Activated naive CD4-positive, alpha-beta T cell treated with anti-CD3 and anti-CD28 coated beads, Interleukin-2, amount 50 U/mL, for 16 hours (primary cell): Measurements from ENCODE around the gene AQP10.
"Not testable (repeated sequence)": the region's sequence is repeated elsewhere in the genome, so short reads cannot be mapped to it uniquely, and the experiment has no call there.

Source experiments
- DNase-seq: peaks from one replicate; pipeline ENCODE4 v3.0.0-alpha.2; 2020

The AQP10 gene, protein sequence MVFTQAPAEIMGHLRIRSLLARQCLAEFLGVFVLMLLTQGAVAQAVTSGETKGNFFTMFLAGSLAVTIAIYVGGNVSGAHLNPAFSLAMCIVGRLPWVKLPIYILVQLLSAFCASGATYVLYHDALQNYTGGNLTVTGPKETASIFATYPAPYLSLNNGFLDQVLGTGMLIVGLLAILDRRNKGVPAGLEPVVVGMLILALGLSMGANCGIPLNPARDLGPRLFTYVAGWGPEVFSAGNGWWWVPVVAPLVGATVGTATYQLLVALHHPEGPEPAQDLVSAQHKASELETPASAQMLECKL

GRCh38 chr1:154320882-154321608 lies at the start of gene AQP10:
Gene AQP10, plus strand, starts transcription at chr1:154321093. Its CDS starts 63 bp downstream, at chr1:154321156.
- no peak for DNase-seq

DNA sequence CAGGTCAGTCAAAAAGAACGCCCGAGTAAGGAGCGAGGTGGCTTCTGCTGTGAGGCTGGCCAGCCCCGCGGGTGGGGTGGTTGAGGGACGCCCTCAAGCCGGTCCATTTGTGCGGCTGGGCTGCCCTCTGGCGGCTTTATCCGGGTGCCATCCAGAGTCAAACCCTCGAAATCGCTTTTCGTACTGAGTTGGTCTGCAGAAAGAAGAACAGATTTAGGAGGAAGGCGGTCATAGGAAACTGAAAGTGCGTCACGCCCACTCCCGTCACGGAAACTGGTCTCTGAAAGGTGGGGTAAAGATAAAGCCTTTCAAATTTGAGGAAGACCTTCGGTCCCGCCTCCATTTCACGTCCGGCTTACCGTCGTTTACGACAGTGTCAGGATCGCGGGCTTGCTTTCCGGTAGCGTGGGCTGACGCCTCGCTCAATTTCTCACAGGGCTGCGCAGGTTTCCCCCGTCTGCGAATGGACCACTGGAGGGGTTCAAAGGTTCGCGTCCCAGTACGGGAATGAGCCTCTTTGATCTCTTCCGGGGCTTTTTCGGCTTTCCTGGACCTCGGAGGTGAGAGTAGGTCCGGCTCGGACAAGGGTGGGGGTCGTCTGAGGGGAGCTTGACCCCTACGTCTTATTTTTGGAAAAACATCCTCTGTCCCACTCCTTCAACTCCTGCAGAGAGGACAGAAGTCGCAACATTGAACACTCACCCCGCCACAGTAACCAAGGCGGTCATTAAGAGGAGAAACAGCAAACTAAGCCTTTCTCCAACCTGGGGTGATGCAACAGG lies 48.5 kb upstream of the AQP10 start, which contains the start of gene HAX1:
Gene HAX1, plus strand, starts transcription at position 413 of the 782 bp plus-strand sequence. Its CDS starts 95 bp downstream, at position 508.
- DNase-seq = peak; percentile 97

DNA sequence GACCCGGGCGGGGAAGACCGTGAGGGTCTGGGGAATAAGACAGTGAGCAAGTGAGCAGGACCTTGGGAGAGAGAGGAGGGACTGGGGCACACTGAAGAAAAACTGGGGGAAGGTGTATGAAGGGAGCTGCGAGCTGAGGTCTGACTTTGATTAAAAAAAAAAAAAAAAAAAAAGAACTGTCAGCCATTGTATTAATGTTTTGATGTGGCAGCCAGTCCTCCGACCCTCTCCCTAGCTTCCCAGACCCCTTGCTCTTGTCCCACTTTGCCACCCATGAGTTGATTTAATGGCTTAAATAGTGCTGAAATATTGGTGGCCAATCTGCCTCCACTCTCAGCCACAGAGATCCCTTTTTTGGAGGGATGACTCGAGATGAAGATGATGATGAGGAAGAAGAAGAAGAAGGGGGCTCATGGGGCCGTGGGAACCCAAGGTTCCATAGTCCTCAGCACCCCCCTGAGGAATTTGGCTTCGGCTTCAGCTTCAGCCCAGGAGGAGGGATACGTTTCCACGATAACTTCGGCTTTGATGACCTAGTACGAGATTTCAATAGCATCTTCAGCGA lies 47.8 kb upstream of the AQP10 start:
- no peak for DNase-seq

DNA sequence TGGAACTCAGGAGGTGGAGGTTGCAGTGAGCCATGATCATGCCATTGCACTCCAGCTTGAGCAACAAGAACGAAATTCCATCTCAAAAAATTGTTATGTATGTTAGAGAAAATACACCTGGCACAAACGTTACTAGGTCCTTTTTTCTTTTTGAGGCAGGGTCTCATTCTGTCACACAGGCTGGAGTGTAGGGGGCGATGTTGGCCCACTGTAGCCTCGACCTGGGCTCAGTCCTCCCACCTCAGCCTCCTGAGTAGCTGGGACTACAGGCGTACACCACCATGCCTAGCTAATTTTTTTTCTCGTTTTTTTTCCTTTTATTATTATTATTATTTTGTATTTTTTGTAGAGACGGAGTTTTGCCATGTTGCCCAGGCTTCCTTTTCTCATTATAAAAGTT lies 44.1 kb upstream of the AQP10 start:
- DNase-seq = peak; percentile 38

DNA sequence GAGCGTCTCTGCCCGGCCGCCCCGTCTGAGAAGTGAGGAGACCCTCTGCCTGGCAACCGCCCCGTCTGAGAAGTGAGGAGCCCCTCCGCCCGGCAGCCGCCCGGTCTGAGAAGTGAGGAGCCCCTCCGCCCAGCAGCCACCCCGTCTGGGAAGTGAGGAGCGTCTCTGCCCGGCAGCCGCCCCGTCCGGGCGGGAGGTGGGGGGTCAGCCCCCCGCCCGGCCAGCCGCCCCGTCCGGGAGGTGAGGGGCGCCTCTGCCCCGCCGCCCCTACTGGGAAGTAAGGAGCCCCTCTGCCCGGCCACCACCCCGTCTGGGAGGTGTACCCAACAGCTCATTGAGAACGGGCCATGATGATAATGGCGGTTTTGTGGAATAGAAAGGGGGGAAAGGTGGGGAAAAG lies 33.3 kb upstream of the AQP10 start:
- DNase-seq = not testable (repeated sequence)

DNA sequence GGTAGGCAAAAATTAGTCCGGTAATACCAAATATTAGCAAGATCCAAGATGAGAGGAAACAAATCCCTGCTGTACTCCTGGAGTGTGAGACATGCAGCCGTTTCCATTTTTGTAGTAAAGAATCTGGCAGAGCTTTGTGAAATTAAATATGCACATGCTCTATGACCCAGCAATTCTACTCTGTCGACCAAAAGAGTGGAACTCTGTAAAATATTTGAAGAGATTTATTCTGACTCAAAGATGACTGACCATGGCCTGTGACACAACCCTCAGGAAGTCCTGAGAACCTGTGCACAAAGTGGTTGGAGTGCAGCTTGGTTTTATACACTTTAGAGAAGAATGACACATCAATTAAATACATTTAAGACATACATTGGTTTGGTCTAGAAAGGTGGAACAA lies 32.2 kb upstream of the AQP10 start:
- no peak for DNase-seq

- no peak for DNase-seq
These were observed 30.0 kb upstream of the AQP10 start for GRCh38 chr1:154290921-154291320.

- DNase-seq = no peak
These were observed 25.3 kb upstream of the AQP10 start for GRCh38 chr1:154295408-154296235.

DNA sequence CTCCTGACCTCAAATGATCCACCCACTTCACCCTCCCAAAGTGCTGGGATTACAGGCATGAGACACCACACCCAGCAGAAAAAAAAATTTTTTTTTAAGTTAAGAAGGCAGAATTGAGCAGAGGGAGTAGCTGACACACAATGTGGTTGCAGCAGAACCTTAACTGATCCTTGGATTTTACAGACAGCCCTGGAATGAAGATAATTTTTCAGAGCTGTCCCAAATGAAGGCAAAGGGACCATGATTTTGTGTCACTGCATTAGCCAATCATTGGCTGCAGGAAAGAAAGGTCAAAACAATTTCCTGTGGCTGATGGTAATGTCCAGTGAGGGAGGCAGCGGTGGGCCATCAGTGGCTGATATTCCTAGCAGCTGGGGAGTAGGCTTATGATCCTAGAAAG lies 19.3 kb upstream of the AQP10 start:
- DNase-seq = no peak

GRCh38 chr1:154304664-154305337 lies 16.1 kb upstream of the AQP10 start:
- DNase-seq = peak; percentile 39

- DNase-seq = no peak
These were observed 14.7 kb upstream of the AQP10 start for GRCh38 chr1:154306151-154306550.

DNA sequence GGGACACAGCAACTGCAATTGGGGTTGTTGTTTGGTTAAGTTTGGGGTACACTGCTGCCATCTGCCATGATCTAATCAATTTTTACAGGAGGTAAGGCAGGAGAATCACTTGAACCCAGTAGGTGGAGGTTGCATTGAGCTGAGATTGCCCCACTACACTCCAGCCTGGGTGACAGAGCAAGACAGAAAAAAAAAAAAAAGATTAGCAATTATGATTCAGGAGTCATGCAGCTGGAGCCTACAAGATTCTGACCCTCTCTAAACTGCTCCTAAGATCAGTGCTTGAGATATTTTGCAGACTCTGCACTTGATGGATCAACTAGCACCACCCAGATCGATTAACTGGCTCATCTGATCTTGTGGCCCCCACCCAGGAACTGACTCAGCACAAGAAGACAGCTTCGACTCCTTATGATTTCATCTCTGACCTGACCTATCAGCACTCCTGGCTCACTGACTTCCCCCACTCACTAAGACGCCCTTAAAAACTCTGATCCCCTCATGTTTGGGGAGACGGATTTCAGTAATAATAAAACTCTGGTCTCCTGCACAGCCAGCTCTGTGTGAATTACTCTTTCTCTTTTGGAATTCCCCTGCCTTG lies 13.1 kb upstream of the AQP10 start:
- DNase-seq = not testable (repeated sequence)

- DNase-seq = not testable (repeated sequence)
These were observed 11.8 kb upstream of the AQP10 start for GRCh38 chr1:154309136-154309535.

DNA sequence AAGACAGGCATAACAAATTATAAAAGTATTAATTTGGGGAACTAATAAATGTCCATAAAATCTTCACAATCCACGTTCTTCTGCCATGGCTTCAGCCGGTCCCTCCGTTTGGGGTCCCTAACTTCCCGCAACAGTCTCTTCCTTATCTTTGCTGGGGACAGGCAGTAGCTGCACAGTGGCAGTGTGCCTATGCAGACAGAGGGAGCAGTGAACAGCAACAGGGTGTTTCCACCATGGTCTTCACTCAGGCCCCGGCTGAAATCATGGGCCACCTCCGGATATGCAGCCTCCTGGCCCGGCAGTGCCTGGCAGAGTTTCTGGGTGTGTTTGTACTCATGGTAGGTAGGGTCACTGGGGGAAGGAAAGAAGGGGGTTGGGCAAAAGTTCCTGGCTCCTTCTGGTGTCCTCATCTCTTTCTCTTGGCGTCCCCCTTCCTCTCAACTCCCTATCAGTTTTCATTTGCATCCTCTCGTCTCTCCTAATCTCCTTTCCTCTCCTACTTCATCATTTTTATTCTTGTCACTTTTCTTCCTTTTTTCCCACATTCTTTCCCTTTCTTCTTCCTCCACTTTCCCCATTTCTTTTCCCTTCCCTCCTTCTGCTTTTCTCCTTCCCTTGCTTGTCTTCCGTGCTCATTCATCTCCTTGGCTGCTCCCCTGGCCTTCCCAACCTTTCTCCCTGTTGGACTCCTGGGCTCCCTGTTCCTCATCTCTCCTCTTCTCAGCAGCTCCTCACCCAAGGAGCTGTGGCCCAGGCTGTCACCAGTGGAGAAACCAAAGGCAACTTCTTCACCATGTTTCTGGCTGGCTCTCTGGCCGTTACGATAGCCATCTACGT lies 8.4 kb upstream of the AQP10 start:
- not testable (repeated sequence) for DNase-seq

DNA sequence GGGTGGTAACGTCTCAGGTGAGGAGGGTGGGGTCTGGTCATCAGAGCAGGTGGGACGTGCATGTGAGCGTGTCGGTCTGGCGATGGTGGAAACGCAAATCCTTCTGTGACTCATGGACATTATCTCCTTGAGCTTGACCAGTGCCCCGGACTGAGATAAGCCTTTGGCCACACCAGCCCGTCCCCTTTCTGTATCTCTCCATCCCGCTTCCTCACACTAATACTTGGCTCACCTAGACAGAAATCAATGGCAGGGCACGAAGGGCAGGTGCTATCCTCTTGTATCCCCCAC lies 7.9 kb upstream of the AQP10 start:
- no peak for DNase-seq

DNA sequence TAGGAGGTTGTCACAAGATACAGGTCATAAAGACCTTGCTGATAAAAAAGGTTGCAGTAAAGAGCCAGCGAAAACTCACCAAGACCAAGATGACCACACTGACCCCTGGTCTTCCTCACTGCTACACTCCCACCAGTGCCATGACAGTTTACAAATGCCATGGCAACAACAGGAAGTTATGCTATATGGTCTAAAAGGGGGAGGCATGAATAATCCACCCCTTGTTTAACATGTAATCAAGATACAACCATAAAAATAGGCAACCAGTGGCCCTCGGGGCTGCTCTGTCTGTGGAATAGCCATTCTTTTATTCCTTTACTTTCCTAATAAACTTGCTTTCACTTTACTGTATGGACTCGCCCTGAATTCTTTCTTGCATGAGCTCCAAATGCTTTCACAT lies 6.7 kb upstream of the AQP10 start:
- DNase-seq = not testable (repeated sequence)

DNA sequence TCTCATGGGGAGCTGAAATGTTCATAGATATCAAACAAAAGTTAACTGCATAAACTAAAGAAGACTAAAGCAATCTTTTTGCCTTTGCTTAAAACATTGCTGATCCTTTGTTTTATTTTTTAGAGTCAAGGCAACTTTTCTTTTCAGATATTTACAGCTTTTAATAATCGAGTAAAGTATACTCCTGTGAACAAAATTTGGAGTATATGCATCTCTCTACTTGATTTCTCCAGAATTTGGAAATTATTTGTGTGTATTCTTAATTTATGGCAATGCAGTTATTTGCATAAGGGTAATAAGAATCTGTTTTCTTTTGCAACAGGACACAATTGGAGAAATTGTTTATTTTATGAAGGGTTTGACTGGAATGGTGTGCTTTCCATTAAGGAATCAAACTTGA lies 4.2 kb upstream of the AQP10 start:
- DNase-seq = no peak

- DNase-seq = no peak
These were observed 2.5 kb upstream of the AQP10 start for GRCh38 chr1:154318386-154318785.

GRCh38 chr1:154321609-154321934 lies 679 bp downstream of the AQP10 start:
- DNase-seq = not testable (repeated sequence)

GRCh38 chr1:154323493-154323892 lies 2.6 kb downstream of the AQP10 start:
- DNase-seq = no peak

- no peak for DNase-seq
These were observed 3.3 kb downstream of the AQP10 start for GRCh38 chr1:154324241-154324640.
